Activated T-cell treated with anti-CD3 and anti-CD28 coated beads for 24 hours (primary cell): ENCODE measurements around the gene ZC3H12C.

Source experiments
- DNase-seq: peaks from one replicate; pipeline ENCODE4 v3.0.0-alpha.2; 2020; ENCODE audit warnings: low read depth

Gene ZC3H12C

DNA sequence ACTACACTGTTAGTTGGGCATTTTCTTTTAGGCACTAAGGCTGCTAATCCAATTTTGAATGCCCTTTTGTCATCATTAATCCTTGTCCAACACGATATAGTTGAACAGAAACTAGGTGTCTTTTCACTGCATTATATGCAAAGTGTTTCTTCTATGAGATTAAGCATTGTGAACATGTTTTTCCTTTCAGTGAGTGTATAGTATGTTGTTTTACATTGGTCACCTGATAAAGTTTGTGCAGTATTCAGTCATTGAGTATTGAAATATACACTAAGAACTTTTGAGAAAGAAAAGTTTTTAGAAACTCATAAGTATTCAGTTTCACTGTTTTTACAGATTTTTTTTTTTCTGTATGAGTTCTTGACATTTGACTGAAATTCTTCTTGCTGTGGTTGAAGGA, 59.0 kb downstream of the ZC3H12C start:
- DNase-seq = no peak

DNA sequence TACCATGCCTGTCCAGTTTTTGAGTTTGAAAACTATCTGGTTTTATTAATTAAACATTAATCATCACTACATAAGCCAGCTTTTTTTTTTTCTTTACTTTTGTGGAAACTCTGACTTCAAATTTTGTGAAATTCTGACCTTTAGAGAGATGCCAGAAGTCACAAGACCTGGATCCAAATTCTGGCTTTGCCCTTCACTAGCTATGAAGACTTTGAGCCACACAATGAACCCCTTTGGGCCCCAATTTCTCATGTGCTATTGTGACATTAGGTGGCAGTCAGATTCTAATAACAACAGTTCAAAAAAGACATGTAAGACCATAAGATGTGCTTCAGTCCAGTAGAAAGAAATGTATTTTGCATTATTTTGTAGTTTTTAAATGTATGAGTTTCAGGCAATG, 60.3 kb downstream of the ZC3H12C start:
- no peak for DNase-seq

DNA sequence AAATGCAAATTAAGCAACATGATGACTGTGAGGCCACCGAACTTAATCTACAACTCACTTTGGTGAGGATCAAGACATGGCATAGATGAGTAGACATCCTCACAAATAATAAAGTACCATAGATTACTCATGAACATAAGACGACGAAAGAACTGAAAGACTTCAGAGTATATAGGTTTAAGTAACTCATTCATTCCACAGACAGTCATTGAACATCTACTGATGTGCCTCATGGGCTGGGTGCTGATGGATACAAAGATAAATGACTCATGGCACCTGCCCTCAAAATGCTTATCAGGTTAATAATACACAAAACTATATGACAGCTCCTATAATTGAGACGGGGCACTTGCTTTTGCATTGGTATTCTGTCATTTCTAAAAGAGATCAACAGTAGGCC, 63.3 kb downstream of the ZC3H12C start:
- no peak for DNase-seq

- DNase-seq = no peak
Observed at GRCh38 chr11:110158317-110159200, 65.4 kb downstream of the ZC3H12C start.

- DNase-seq = no peak
Observed at GRCh38 chr11:110159476-110159875, 66.3 kb downstream of the ZC3H12C start.

DNA sequence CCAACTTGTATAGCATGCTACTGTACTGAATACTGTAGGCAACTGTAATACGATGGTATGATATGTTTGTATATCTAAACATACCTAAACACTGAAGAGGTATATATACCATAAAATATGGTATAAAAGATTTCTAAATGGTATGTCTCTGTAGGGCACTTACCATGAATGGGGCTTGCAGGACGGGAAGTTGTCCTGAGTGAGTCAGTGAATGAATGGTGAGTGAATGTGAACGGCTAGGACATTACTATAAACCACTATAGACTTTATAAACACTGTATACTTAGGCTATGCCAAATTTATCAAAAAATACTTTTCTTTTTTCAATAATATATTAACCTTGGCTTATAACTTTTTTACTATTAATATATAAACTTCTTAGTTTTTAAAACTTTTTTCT, 66.8 kb downstream of the ZC3H12C start:
- no peak for DNase-seq

- no peak for DNase-seq
Observed at GRCh38 chr11:110160437-110160836, 67.2 kb downstream of the ZC3H12C start.

- DNase-seq = no peak
Observed at GRCh38 chr11:110161061-110161460, 67.9 kb downstream of the ZC3H12C start.

DNA sequence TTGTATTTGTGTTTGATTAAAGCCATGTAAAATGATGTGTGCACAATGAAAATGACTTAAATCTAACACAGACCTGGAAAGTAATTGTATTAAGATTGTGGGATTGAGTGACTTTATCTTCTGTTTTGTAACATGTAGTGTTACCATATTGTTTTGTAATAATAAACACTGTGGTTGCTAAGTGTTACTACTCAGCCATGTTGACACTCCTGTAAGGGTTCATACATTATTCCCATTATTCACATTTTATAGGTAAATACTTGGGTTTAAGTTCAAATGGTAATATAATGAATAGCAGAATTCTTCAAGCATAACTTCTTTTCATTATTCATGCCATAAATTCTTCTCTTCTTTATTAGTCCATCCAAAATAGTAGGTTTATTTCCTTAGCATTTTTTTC, 69.0 kb downstream of the ZC3H12C start:
- DNase-seq = no peak

GRCh38 chr11:110165039-110165925, 72.1 kb downstream of the ZC3H12C start:
- no peak for DNase-seq

- no peak for DNase-seq
Observed at GRCh38 chr11:110168033-110168803, 75.0 kb downstream of the ZC3H12C start.

DNA sequence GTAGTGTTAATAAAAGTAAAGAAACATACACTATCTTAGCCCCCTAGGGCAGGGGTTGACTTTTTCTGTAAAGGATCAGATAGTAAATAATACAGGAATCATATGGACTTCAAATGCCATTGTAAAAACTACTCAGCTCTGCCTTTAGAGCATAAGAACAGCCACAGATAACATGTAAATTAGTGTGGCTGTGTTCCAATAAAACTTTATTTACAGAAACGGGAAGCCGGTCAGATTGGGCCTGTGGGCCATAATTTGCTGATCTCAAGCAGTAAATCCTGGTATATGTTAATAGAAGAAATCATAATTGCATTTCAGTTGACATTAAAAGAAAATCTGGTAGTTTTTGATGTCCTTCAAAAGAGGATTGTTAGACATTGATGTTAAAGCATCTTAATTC, 76.5 kb downstream of the ZC3H12C start:
- no peak for DNase-seq

DNA sequence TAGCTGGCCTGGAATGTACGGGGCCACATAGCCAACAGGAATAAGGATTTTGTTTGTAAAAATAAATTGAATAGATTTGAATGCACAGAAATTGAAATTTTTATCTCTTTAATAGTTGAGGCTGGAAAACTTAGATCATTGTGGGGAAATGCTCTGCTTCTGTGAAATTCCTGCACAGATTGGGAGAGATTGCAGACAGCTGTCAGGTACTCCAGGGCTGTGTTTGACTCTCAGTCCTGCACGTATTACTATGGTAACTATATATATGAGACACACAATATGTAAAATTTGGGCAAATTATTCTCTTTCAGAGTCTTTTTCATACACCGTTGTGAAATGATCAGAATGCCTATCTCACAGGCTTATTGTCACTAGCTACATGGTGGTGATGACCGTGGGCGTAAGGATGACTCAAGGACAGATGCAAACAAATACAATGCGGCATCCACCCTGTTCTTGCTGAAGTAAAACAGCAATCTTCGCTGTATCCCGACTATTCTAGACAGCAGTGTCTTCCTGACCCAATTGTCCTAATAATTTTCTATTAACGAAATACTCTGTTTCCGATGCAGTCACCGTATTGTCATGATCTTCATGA, 79.4 kb downstream of the ZC3H12C start:
- no peak for DNase-seq

DNA sequence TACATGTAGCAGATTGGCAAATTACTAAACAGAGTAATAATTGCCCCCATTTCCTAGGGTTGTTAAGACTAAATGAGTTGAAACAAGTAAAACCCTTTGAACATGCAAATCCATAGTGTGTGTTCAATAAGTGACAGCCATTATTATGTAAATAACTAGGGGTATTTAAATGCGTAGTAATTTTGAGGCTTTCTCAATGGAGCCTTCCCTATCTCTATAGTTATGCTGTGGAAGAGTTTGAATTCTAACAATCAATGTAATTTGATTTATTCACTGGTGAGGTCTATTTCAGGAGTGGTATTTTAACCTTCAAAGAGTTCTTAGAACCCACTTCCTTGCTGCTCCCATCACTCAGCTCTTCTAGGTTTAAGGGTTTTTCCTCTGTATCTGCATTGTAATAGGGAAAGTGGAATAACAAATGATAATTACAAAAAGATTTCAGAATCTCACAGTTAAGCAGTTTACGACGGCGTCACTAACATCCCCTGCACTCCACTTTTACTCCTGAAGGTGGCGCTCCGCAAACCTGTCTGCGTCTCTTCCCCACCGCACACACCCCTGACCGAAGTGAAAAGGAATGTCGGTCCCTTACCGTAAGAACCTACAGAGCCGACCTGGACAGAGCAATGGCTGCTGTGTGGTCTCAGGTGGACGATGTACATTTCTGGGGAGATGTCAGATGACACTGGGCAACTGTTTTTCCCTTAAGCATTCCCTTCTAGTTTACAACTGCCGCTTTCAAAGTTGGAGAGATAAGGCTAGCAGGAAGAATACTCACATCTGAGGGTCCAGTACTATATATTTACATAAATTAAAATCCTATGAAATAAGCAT, 80.8 kb downstream of the ZC3H12C start:
- DNase-seq = peak; percentile 36

GRCh38 chr11:110174645-110175310, 81.6 kb downstream of the ZC3H12C start:
- no peak for DNase-seq

DNA sequence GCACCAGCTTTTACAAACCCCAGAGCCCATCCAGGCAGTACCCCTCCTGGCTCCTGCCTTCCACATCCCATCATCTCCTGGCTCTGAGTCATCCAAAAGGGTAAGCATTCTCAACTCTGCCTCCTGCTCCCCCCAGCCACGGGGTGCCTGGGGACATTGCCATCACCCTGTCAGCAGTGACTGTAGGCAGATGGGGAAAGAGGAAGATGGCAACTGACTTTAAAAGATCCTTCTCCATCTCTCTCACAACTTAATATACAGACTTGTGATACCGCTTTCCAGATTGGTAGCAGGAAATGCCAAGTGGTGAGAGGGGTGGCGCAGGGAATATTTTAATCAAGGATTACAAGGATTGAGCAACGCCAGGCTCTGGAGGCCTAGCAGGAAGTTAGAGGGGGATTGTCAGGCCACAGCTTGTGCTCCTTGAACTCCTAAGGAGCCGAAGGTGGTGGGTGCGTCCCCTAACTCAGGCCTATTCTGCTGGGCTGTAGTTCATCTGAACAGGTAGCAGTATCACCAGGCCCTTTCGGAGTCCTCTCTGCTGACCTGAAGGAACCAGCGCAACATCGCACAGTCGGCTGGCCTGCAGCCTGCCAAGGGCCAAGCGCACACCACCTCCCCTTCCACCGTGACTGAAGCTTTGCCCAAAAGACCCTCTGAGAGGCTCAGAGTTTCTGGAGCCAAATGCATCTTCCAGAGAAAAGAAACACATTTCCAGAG, 83.3 kb downstream of the ZC3H12C start:
- no peak for DNase-seq

DNA sequence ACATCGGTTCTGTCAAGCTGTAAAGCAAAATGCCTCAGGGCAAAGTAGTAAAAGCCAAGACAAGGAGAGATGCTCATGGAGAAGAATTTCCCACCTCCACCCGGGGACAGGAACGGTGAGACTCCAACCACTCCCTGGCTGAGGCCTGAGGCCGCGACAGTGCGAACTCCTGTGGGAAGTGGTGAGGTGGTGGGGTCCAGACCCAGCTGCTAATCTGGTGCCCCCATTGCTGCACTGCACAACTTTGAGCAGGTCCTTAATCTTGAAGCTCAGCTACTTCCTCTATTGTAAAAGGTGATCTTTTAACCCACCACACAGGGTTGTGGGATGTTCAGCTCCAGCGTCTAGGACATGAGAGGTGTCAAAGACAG, 83.9 kb downstream of the ZC3H12C start:
- no peak for DNase-seq

DNA sequence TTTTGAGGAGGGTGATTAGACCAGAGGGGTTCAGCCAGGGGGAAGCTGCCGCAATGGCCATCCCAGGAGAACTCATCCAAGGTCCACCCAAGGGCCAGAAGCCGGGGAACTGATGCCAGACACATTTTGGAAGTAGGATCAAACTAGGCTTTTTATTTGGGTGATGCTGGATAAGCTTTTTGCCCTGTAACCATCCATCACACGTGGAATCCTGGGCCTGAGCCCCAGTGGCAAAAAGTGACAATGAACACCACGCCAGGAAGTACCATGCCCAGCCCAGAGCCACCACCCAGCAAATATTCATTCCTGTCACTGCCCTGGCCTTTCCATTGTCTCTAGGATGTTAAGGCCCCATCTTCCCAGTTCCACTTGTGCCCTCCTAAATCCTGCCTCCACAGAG, 85.9 kb downstream of the ZC3H12C start:
- no peak for DNase-seq

DNA sequence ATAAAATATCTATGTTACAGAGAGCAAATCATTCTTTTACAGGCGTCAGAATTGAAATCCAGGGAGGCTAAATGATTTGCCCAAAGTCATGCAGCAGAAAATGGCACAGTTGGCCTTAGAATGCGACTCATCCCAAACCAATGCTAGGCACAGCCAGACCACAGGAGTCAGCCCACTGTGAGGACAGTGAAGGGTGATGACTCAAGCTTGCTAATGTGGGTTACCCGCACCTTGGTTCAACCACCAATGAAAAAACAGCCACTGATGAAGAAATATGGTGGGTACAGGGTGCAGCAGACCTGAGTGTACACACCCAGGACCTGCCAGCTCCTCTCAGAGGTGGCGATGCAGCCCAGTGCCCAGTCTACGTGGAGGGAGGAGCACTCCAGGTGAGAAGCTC, 89.7 kb downstream of the ZC3H12C start:
- DNase-seq = no peak

DNA sequence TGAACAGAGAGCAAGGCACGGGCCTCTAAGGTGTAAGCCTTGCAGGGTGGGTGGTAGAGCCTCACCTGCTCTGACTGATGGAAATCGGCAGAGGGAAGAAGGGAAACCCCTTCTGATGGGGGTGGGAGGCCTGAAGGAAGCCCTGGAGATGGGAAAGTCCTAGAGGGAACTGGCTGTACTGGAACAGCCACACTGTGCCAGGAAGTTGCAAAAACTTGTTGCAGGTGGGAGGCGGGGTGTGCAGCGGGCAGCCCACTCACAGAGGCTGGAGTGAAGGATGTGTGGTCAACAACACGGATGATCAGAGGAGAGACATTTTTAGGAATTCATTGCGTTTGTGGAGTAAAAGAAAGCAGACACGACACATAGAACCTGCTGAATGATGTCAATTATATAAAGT, 91.3 kb downstream of the ZC3H12C start:
- no peak for DNase-seq
